H1 (cell line): ENCODE measurements around the gene PRSS2. TPM values are rescaled to one million over a fixed set of nuclear protein-coding genes. Genes with fewer than 3 reads are reported as not detected.

Experiments used
- CTCF ChIA-PET: fragments of 300-600 bp; sonication (Branson Sonifier 250); formaldehyde crosslinking; loops from one replicate; lab custom pipeline; 2021; ENCODE audit not compliant: partially characterized antibody; lab: Charles Lee
- POLR2A ChIA-PET: fragments of 300-600 bp; sonication (Branson Sonifier 250); formaldehyde crosslinking; loops from one replicate; lab custom pipeline; 2021; ENCODE audit warnings: inconsistent platforms; ENCODE audit not compliant: partially characterized antibody; lab: Charles Lee
- DNase-seq, 2 experiments: peaks; one replicate each; pipeline versions ENCODE4 v3.0.0 to v3.0.0-alpha.2; 2010 to 2022; ENCODE audit warnings: low spot score in 2 of 2, low read depth in 1 of 2, mixed read lengths in 1 of 2
- FAIRE-seq: peaks from 2 replicates; lab custom pipeline; 2011; peaks lifted over from hg19 to GRCh38; lab: Jason Lieb, UNC
- H2AFZ ChIP-seq: 2 replicates; pipeline ENCODE4 v1.8.1; 2012; ENCODE audit warnings: low read length, inconsistent platforms
- H2AK5ac ChIP-seq: 2 replicates; pipeline ENCODE4 v1.6.1; 2013; ENCODE audit warnings: low read depth, low read length
- H2BK120ac ChIP-seq: replicated peaks from 2 replicates; pipeline ENCODE3; 2013; ENCODE audit warnings: low read depth, low read length, inconsistent platforms
- H2BK12ac ChIP-seq: 2 replicates; pipeline ENCODE4 v1.6.1; 2013; ENCODE audit warnings: low read depth, low read length
- H2BK15ac ChIP-seq: 2 replicates; pipeline ENCODE4 v1.6.1; 2013; ENCODE audit warnings: low read length
- H2BK20ac ChIP-seq: 2 replicates; pipeline ENCODE4 v1.6.1; 2013; ENCODE audit warnings: low read length
- H2BK5ac ChIP-seq: 2 replicates; pipeline ENCODE4 v1.6.1; 2013; ENCODE audit warnings: low read depth, low read length
- H3K14ac ChIP-seq: 2 replicates; pipeline ENCODE4 v1.6.1; 2013; ENCODE audit warnings: inconsistent platforms; ENCODE audit not compliant: insufficient read length
- H3K18ac ChIP-seq: 2 replicates; pipeline ENCODE4 v1.6.1; 2013; ENCODE audit warnings: low read length; ENCODE audit errors: extremely low read depth
- H3K23ac ChIP-seq: 2 replicates; pipeline ENCODE4 v1.6.1; 2013; ENCODE audit warnings: inconsistent platforms; ENCODE audit not compliant: insufficient read length
- H3K23me2 ChIP-seq: 2 replicates; pipeline ENCODE4 v1.6.1; 2013; ENCODE audit warnings: low read depth, low read length
- H3K27ac ChIP-seq: 2 replicates; pipeline ENCODE4 v1.6.1; 2011; ENCODE audit warnings: low read depth, low read length, inconsistent platforms
- H3K27me3 ChIP-seq, 4 experiments: replicated peaks in 1 of 4; 1 replicate in 1 of 4; 2 replicates in 3 of 4; pipeline versions ENCODE4 v1.6.1 to v1.8.1; 2011 to 2013; ENCODE audit warnings: low read length in 3 of 4, mild to moderate bottlenecking in 3 of 4, inconsistent platforms in 2 of 4, mixed read lengths in 2 of 4, moderate library complexity in 1 of 4; ENCODE audit not compliant: control insufficient read depth in 3 of 4, insufficient read depth in 3 of 4; ENCODE audit errors: extremely low read depth in 1 of 4
- H3K36me3 ChIP-seq, 4 experiments: 2 replicates each; pipeline versions ENCODE4 v1.6.1 to v1.8.1; 2011 to 2013; ENCODE audit warnings: mild to moderate bottlenecking in 4 of 4, low read length in 3 of 4, moderate library complexity in 2 of 4, control low read depth in 1 of 4, inconsistent platforms in 1 of 4; ENCODE audit not compliant: insufficient read depth in 4 of 4, control insufficient read depth in 2 of 4
- H3K4ac ChIP-seq: replicated peaks from 2 replicates; pipeline ENCODE3; 2013; ENCODE audit warnings: low read length, low read depth, mixed read lengths, inconsistent platforms; ENCODE audit not compliant: insufficient read length
- H3K4me1 ChIP-seq, 4 experiments: replicated peaks in 1 of 4; 1 replicate in 1 of 4; 2 replicates in 3 of 4; pipeline versions ENCODE4 v1.6.1 to v1.8.1; 2011 to 2013; ENCODE audit warnings: low read length in 3 of 4, inconsistent platforms in 2 of 4, mixed read lengths in 1 of 4; ENCODE audit not compliant: insufficient read depth in 4 of 4, control insufficient read depth in 3 of 4
- H3K4me2 ChIP-seq, 2 experiments: 2 replicates each; pipeline versions ENCODE4 v1.6.1 to v1.8.1; 2011 to 2013; ENCODE audit warnings: low read depth in 2 of 2, low read length in 2 of 2, control low read depth in 1 of 2, inconsistent platforms in 1 of 2, mild to moderate bottlenecking in 1 of 2; ENCODE audit not compliant: insufficient read depth in 1 of 2
- H3K4me3 ChIP-seq, 4 experiments: fragments of 200-600, 300-600 bp in 1 of 4; sonication (generic), shearing (Covaris generic), sonication (Bioruptor Twin) in 1 of 4; 2 replicates each; pipeline versions ENCODE4 v1.5.1 to v1.8.1; 2011 to 2016; ENCODE audit warnings: low read length in 4 of 4, low read depth in 3 of 4, control low read depth in 2 of 4, inconsistent platforms in 2 of 4, mild to moderate bottlenecking in 2 of 4, mixed read lengths in 1 of 4, moderate library complexity in 1 of 4; ENCODE audit not compliant: insufficient read depth in 2 of 4; ENCODE audit errors: extremely low read depth in 1 of 4
- H3K56ac ChIP-seq: replicated peaks from 2 replicates; pipeline ENCODE3; 2013; ENCODE audit warnings: low read depth, mild to moderate bottlenecking, mixed read lengths, low read length, inconsistent platforms; ENCODE audit not compliant: insufficient read length
- H3K79me1 ChIP-seq: 2 replicates; pipeline ENCODE4 v1.6.1; 2013; ENCODE audit warnings: low read depth, low read length, control low read depth
- H3K79me2 ChIP-seq, 2 experiments: 2 replicates each; pipeline versions ENCODE4 v1.6.1 to v1.8.1; 2012 to 2013; ENCODE audit warnings: low read length in 2 of 2, mild to moderate bottlenecking in 2 of 2, inconsistent platforms in 1 of 2; ENCODE audit not compliant: insufficient read depth in 2 of 2, control insufficient read depth in 1 of 2
- H3K9ac ChIP-seq, 4 experiments: replicated peaks in 1 of 4; 1 replicate in 1 of 4; 2 replicates in 3 of 4; pipeline versions ENCODE4 v1.6.1 to v1.8.1; 2011 to 2013; ENCODE audit warnings: low read depth in 3 of 4, low read length in 3 of 4, control low read depth in 2 of 4, mild to moderate bottlenecking in 2 of 4, moderate library complexity in 2 of 4, inconsistent platforms in 1 of 4; ENCODE audit errors: extremely low read depth in 1 of 4
- H3K9me3 ChIP-seq, 2 experiments: 2 replicates each; pipeline versions ENCODE4 v1.6.1 to v1.8.1; 2012 to 2013; ENCODE audit warnings: mild to moderate bottlenecking in 2 of 2, moderate library complexity in 2 of 2, control low read depth in 1 of 2, inconsistent platforms in 1 of 2, low read depth in 1 of 2, low read length in 1 of 2, mixed read lengths in 1 of 2; ENCODE audit not compliant: insufficient read depth in 2 of 2
- H4K20me1 ChIP-seq, 2 experiments: replicated peaks in 1 of 2; 2 replicates each; pipeline versions ENCODE3 to v1.8.1; 2011 to 2013; ENCODE audit warnings: inconsistent platforms in 2 of 2, low read length in 2 of 2, mild to moderate bottlenecking in 1 of 2; ENCODE audit not compliant: insufficient read depth in 2 of 2, control insufficient read depth in 1 of 2
- H4K5ac ChIP-seq: 2 replicates; pipeline ENCODE4 v1.6.1; 2013; ENCODE audit warnings: low read length, low read depth, mixed read lengths, inconsistent platforms; ENCODE audit not compliant: insufficient read length
- H4K8ac ChIP-seq: 2 replicates; pipeline ENCODE4 v1.8.0; 2013; ENCODE audit warnings: mild to moderate bottlenecking, moderate library complexity, low read length, inconsistent platforms; ENCODE audit not compliant: insufficient read depth; ENCODE audit errors: extremely low read depth
- H4K91ac ChIP-seq: replicated peaks from 2 replicates; pipeline ENCODE3; 2013; ENCODE audit warnings: low read length, mixed read lengths, inconsistent platforms; ENCODE audit not compliant: insufficient read length
- ATF3 ChIP-seq: IDR thresholded peaks from 2 replicates; pipeline ENCODE4 v1.6.1; 2011; ENCODE audit warnings: low read depth, mild to moderate bottlenecking, low read length; ENCODE audit not compliant: insufficient read depth
- BCL11A ChIP-seq, 2 experiments: IDR thresholded peaks; one replicate each; pipeline ENCODE4 v1.6.1; 2011; ENCODE audit warnings: low read depth in 2 of 2, low read length in 2 of 2, mild to moderate bottlenecking in 2 of 2
- CTBP2 ChIP-seq: IDR thresholded peaks from 2 replicates; pipeline ENCODE4 v1.7.0; 2011; ENCODE audit warnings: borderline replicate concordance, mild to moderate bottlenecking, moderate library complexity, mixed read lengths, low read length; ENCODE audit not compliant: insufficient read depth, insufficient read length
- EP300 ChIP-seq, 2 experiments: IDR thresholded peaks; 1 replicate in 1 of 2; 2 replicates in 1 of 2; pipeline ENCODE4 v1.6.1; 2011 to 2012; ENCODE audit warnings: low read depth in 2 of 2, low read length in 2 of 2, mild to moderate bottlenecking in 2 of 2, borderline replicate concordance in 1 of 2, inconsistent platforms in 1 of 2, moderate library complexity in 1 of 2
- JUN ChIP-seq: IDR thresholded peaks from 2 replicates; pipeline ENCODE4 v1.6.1; 2011; ENCODE audit warnings: low read depth, mild to moderate bottlenecking, improper control_type of control experiment, low read length
- JUND ChIP-seq: IDR thresholded peaks from 2 replicates; pipeline ENCODE4 v1.6.1; 2011; ENCODE audit warnings: mild to moderate bottlenecking, improper control_type of control experiment, low read length
- RXRA ChIP-seq: IDR thresholded peaks from 2 replicates; pipeline ENCODE4 v1.6.1; 2011; ENCODE audit warnings: low read depth, mild to moderate bottlenecking, low read length, moderate library complexity; ENCODE audit not compliant: insufficient read depth
- SP1 ChIP-seq: IDR thresholded peaks from 2 replicates; pipeline ENCODE4 v1.6.1; 2011; ENCODE audit warnings: low read depth, low read length
- TCF12 ChIP-seq: IDR thresholded peaks from 2 replicates; pipeline ENCODE4 v1.6.1; 2011; ENCODE audit warnings: low read depth, mild to moderate bottlenecking, low read length
- YY1 ChIP-seq: IDR thresholded peaks from 2 replicates; pipeline ENCODE4 v1.6.1; 2011; ENCODE audit warnings: low read depth, mild to moderate bottlenecking, low read length
- ZNF274 ChIP-seq: IDR thresholded peaks from 2 replicates; pipeline ENCODE4 v1.7.0; 2012; ENCODE audit warnings: low read length, borderline replicate concordance; ENCODE audit errors: extremely low read depth
- WGBS, 2 experiments: shearing (Covaris generic) in 1 of 2; methylation state at CpG; one replicate each; pipeline versions ENCODE4 v1.1.6 to v1.1.7; 2013 to 2015; ENCODE audit warnings: low lambda C conversion rate in 2 of 2, mixed read lengths in 2 of 2, inconsistent platforms in 1 of 2, low coverage in 1 of 2, missing lambda C conversion rate in 1 of 2; ENCODE audit not compliant: insufficient replicate concordance in 2 of 2, insufficient coverage in 1 of 2, insufficient read length in 1 of 2; ENCODE audit errors: extremely low coverage in 1 of 2, missing lambda C conversion rate in 1 of 2; 5-methylcytosine and 5-hydroxymethylcytosine counted together
- polyA plus RNA-seq, 7 experiments: library from polyadenylated mRNA; depleted of rRNA in 3 of 7; stranded (reverse) in 5 of 7; unstranded in 2 of 7; fragments of >200 nt in 5 of 7; fragments of 200-250 nt in 2 of 7; gene quantifications; 1 replicate in 5 of 7; 2 replicates in 1 of 7; 4 replicates in 1 of 7; pipeline versions ENCODE4 v1.2.1 to v1.2.3, GENCODE V29; 2011 to 2013; ENCODE audit warnings: missing spikeins in 2 of 7, mixed read lengths in 2 of 7
- total RNA-seq: library from RNA; stranded (reverse); fragmentation: NEBNext Ultra II Directional; extraction: Animal tissue kit (Norgen Biotek cat#: 25700); gene quantifications from 2 replicates; pipeline ENCODE4 v1.2.1, GENCODE V29; 2021

PRSS2 gene
- total and polyA plus RNA-seq, 2 of the 8 experiments (the other 6 are each of a cell fraction or from before 2014, with no cell fraction given) = not detected

GRCh38 chr7:142795339-142795863 lies 24.6 kb downstream of the PRSS2 start:
- Histone ChIP-seq H3K9ac (no peak overlapping the region), H3K23me2 (peaks cover 17% of the 10 kb centered on the region), H3K9me3 (no peaks in the 10 kb centered on the region), H3K79me1 (no peaks in the 10 kb centered on the region), H3K27me3 (peaks cover 1 to 36% (median 26%) of the 10 kb centered on the region in 4 experiments; a peak in 6 of 7 replicates), H2BK5ac (peak overlapping the region; percentile 84; the same call in 1 of the 2 replicates), H2BK12ac (peak overlapping the region; percentile 93; the same call in 1 of the 2 replicates), H3K23ac (no peak overlapping the region), H4K20me1 (peaks cover 0 to 3% of the 10 kb centered on the region in 2 experiments), H3K36me3 (no peaks in the 10 kb centered on the region), H2BK15ac (no peak overlapping the region), H3K4me3 (peak overlapping the region in 1 of 4 experiments; percentile 80; a peak in 2 of 8 replicates), H3K4me2 (peak overlapping the region; percentile 72 to 99), H3K4ac (no peak overlapping the region), H3K27ac (no peak overlapping the region), H2BK120ac (peak overlapping the region; percentile 86), H3K56ac (no peak overlapping the region), H3K18ac (0 out of 2 replicates have a peak overlapping the region, but pooled peaks have one; percentile 91), H3K14ac (no peak overlapping the region), H3K79me2 (peaks cover 0 to 6% of the 10 kb centered on the region in 2 experiments; a peak in 1 of 4 replicates), H3K4me1 (peaks cover 14 to 30% (median 17%) of the 10 kb centered on the region in 4 experiments), H2BK20ac (peak overlapping the region; percentile 91; the same call in 1 of the 2 replicates), H2AFZ (no peak overlapping the region), H4K5ac (no peak overlapping the region), H2AK5ac (no peak overlapping the region), H4K91ac (peak overlapping the region; percentile 88), H4K8ac (no peak overlapping the region; the same call in 1 of the 2 replicates)
- FAIRE-seq = no peak
- DNase-seq = peak; percentile 65 to 77
- 21% methylated on average over 5 of the region's 5 CpGs; no CpG with 5 or more reads in 1 of the 2 experiments for WGBS, 2 experiments
- ChIA-PET CTCF (interaction anchor here (0.8 to 24.1 kb wide), 12 partner anchors 9 to 475 kb away, joined by 3 to 430 read pairs (median 8); partner anchors contain the start of gene EPHB6), POLR2A (interaction anchor here (0.8 to 5.8 kb wide), 4 partner anchors 12 to 169 kb away, joined by 3 to 36 read pairs (median 10); no protein-coding TSS in a partner anchor)
- TF ChIP-seq BCL11A (IDR thresholded peaks at IDR 0.05; ENCODE audit: low read depth in 2 of 2, low read length in 2 of 2) (no peak), TCF12 (peak; percentile 93), CTBP2 (peak; percentile 36), EP300 (IDR thresholded peaks at IDR 0.05; ENCODE audit: borderline replicate concordance in 1 of 2, low read depth in 2 of 2, low read length in 2 of 2) (peak in 1 of 2 experiments; percentile 86; a peak in 1 of 3 replicates), JUND (peak; percentile 79), ZNF274 (no peak), RXRA (0 out of 2 replicates have a peak, but pooled peaks have one; percentile 41), ATF3 (no peak), YY1 (peak; percentile 40; the same call in 1 of the 2 replicates), SP1 (peak; percentile 76; the same call in 1 of the 2 replicates), JUN (peak; percentile 79)
